Stimulated activated CD8-positive, alpha-beta memory T cell treated with anti-CD3 and anti-CD28 coated beads, Interleukin-15, amount 100 ng/mL, for 48 hours (primary cell): ENCODE data around the gene FHIT.
"Not testable (repeated sequence)": the region's sequence is repeated elsewhere in the genome, so short reads cannot be mapped to it uniquely, and the experiment has no call there.

ENCODE experiments used
- DNase-seq, 2 donors: peaks; one replicate each; pipeline ENCODE4 v3.0.0-alpha.2; 2020; ENCODE audit warnings: low read depth in 2 of 2

FHIT gene

GRCh38 chr3:61111825-61112224, 139.4 kb downstream of the FHIT start:
- no peak for DNase-seq

DNA sequence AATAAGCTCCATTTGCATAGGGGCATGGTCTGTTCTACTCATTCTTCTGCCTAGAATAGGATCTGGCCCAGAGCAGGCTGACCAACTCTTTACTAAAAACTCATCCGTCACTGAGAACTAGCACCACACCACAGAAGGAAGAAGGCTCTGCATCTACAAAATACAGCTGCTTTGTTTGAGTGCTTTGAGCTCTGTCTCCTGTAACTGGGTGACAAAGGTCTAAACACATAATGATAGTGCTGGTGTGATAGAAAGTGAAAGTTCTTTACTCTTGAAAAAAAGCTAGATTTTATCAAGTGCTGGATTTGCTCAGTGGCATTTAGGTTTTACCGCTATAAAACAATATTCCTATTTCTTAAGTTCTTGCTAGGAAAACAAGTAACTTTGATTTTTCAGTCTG, 140.7 kb downstream of the FHIT start:
- DNase-seq = no peak

DNA sequence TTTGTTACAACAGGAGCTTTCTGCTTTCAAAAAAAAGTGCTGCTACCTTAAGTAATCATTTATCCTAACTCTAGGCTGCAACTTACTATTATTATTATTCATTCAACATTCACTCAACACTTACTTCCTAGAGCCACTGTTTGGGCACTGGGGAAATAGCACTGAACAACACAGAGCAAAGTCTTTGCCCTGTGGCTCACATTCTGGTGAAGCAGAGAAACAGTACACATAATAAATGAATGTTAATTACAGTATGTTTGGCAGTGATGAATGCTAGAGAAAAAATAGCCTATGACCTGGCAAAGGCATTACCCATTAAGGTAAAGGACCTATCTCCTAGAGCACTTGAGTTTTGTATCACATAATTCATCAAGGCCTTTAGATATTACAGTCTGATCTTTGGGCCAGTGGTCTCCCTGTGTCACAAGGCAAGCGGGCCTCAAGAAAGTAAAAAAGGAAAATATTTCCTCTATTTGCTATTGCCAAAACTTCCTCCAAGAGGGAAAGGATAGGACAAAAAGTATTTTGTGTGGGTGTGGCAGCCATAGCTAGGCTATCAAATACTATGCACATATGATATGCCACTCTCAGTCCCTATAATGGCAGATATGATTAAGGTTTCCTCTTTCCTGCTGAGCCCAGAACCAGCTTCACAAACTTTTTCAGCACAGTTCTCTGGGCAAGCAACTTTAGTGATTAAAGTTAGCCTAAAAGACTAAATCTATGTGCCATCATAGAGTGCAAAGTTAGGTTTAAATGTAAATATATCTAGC, 142.8 kb downstream of the FHIT start:
- DNase-seq = no peak

GRCh38 chr3:61094608-61095007, 156.6 kb downstream of the FHIT start:
- no peak for DNase-seq

DNA sequence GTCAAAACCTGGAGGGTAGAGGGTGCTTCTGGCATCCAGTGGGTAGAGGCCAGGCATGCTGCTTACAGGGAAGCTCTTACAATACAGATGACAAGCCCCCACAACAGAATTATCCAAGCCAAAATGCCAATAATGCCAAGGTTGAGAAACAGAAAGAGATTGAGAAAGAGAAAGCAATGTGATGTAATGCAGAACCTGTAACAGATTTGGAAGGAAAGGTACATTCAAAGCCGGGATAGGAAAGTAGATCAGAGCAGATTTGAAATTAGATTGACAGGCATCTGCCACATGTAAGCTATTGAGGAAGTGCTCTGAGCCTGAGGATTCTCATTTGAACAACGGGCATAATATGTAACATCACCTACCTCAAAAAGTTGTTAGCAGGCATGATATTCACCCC, 157.9 kb downstream of the FHIT start:
- no peak for DNase-seq

- no peak for DNase-seq
Measured at GRCh38 chr3:61092870-61093269, 158.4 kb downstream of the FHIT start.

DNA sequence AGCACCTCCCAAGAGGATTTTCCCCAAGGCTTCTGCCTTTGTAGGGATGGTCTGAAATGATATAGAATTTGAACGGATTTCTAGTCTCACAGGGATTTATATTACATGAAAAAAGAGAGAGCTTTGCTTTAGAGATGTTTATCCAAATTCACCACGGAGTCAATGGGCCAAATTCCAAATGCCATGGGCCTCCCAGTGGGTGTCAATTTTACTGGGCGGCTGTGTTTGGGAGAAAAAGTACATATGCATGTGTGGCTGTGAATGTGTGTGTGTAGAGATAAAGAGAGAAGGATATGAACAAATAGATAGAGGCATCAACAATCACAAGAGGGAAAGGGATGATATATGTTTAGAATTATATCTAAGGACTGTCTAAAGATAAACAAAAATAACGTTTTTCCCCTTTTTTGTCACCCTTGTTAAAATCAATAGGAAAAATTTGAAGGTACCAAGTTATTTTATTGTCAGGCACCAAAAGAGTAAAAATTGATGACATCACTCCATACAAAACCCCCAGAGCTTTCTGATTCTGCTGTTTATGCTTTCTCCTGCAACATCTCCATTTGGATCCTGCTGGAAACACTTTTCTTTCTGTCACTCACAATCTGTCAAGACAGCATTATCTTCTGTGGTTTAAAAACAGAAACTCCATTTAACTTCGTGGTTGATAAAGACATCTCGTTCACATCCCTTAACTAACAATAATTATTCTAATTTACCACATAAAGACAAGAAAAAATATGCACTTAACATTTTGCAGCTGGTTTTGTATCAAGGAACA, 160.7 kb downstream of the FHIT start:
- DNase-seq = no peak

GRCh38 chr3:61087465-61087864, 163.8 kb downstream of the FHIT start:
- no peak for DNase-seq

DNA sequence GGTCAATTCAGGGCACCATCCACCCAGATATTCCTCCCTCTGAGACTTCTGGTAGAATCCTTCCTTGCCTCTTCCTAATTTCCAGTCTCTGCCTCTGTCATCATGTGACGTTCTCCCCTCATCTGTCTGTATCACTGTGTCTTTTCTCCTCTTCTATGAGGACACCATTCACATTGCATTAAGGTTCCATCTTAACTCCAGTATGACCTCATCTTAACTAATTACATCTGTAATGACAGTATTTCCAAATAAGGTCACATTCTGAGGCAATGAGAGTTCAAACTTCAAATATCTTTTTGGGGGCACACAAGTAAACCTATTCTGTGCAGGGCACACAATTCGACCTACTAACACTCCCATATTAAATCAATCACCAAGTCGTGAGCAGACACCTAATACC, 169.7 kb downstream of the FHIT start:
- DNase-seq = no peak

DNA sequence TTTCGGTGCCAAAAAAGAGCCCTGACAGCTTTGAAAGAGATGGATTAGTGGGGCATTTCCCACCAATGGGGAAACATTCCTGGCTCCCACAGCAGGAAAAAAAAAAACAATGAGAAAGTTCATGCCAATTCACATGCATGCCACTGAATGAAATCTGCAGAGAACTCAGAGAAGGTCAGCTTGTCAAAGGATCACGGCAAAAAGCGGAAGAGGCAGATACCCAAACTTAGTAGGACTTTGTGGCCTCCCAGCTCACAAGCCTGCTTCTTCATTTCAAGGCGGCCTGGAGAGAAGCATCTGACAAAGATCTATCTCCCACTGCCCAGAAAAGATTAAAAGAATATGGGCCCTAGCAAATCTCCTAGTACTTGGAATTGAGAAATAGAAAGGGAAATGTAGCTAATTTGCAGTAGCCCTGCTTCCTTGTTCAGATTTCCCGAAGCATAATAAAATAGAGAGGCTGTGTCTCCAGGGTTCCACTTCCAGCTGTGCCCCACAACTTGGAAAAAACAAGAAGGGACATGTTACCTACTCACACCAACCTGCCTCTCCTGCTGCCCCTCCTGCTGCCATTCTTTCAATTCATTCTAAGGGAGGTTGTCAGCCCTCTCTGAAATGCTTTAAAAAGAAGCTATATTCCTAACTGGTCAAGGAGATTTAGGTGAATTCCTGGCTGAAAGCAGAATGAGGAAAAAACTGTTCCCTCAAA, 170.4 kb downstream of the FHIT start:
- no peak for DNase-seq

DNA sequence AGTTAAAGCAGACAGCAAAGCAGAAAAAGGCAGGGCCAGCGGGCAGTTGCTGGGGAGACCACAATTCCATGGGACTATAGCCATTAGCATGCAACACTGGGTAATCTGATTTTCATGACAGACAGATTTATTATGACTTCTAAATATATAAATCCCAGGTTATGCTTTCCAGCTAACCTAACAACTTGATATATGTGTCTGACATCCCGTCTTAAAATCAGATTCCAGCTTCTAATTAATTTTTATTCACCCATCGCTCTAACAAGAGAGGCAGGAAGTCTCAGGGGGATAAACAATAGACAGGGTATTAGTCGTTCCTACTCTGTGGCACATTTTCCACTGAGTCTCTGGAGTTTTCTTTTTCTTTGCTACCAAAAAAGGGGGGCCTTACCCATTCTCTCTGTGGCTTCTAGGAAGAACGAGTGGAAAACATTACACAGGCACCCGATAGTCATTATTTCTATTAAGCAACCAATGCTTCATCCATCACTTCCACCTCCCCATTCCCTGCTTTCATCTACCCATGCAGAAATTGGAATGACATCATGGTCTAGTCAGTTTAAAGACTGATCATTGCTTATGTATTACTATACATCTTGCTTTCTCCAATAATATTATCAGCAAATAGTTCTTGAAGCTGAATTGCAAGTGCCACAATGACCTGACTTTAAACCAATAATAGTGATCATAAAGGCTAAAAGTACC, 173.1 kb downstream of the FHIT start:
- no peak for DNase-seq

DNA sequence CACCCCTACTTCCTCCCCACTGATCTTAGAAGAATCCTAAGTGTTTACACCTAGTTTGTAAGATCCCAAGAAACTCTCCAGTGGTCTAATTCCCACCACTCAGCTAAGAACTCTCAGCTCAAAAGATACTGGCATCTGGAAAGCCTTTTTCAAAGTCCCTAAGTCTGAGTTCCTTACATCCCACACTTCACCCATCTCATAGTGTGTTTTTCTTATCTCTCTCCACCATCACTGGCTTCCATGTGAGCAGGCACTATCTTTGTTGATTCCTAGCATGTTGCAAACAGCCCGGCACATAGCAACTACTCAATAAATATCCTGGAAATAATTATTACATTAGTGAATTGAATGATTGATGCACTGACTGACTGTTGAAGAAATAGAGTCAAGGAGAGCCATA, 173.7 kb downstream of the FHIT start:
- no peak for DNase-seq

DNA sequence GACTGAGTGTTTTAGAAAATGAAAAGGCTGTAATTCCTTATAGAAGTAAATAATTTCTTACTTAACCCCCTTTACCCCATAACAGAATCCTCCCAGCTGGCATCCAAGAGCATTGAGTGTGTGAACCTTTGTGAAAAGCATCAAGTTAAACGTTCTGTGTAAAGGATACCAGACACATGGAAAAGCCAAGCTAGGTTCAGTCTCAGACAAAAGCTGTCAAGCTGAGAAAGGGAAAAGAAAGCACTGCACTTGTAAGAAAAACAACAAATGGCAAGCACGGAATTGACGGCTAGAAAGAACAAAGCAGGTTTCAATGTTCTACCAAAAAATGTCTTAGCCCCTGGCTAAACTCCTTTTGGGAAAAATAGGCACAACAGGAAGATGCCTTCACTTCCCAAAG, 176.5 kb downstream of the FHIT start:
- no peak for DNase-seq

GRCh38 chr3:61073566-61074165, 177.6 kb downstream of the FHIT start:
- DNase-seq = no peak

DNA sequence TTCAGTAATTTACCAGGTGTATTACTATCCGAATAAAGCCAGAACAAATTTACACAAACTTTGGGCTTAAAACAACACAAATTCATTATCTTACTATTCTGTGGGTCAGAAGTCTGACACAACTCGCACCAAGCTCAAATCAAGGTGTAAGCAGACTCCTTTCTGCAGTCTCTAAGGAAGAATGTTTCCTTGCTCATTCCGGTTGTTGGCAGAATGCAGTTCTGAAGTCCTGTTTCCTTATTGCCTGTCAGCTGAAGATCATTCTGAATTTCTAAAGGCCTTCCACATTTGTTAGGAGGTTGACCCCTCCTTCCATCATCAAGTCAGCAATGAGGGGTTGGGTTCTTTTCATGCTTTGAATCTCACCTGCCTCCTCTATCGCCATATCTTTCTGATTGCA, 183.2 kb downstream of the FHIT start:
- DNase-seq = no peak

DNA sequence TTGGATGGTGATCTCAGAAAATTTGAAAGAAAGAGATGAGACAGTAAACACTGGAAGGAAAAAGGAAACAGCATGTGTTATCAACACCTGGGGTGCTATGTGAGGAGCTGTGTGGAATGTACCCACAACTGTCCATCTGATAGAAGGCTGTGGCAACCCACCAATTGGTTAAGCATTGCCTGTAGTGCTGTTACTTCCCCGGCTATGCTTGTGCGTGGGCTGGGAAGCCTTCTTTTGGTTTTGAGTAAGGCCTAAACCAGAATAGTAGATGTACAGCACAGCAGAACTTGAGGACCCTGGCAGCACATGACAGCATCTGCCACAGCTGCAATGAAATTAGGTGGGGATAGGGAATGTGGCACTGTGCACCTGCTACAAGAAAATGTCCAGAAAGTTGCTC, 184.5 kb downstream of the FHIT start:
- no peak for DNase-seq

GRCh38 chr3:61066222-61066621, 185.0 kb downstream of the FHIT start:
- not testable (repeated sequence) for DNase-seq

- no peak for DNase-seq
Measured at GRCh38 chr3:61065451-61066011, 185.7 kb downstream of the FHIT start.

- no peak for DNase-seq
Measured at GRCh38 chr3:61061092-61061723, 190.0 kb downstream of the FHIT start.

DNA sequence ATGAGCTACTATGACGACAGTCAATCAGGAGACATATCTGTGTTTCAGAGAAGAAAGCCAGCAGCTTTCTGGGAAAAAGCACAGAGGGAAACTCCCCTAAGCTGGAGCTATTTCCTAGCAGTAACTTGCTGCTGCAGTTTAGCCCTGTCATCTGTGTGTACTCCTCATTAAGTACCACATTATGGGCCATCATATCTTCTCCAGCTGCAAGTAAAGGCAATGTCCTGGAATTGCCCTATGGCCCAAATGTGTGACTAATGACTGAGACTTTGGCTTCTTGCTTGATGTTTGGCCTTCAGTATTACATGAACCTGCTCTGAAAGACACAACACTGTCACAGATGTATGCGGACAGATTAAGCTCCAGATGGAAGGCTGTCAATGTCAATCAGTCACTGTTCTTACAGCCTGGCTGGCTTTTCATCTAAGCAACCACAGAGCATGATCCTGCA, 190.8 kb downstream of the FHIT start:
- DNase-seq = no peak

GRCh38 chr3:61058836-61059235, 192.4 kb downstream of the FHIT start:
- no peak for DNase-seq
